22Rv1 (cell line): ENCODE data around the gene HAUS3.
A peak's percentile ranks its signal among the peaks of the same experiment; 100 is the strongest.

Experiments
- H3K27ac ChIP-seq: fragments of 450-650 bp; 2 replicates; pipeline ENCODE4 v1.5.1; 2017
- CTCF ChIP-seq: fragments of 450-650 bp; IDR thresholded peaks from 2 replicates; pipeline ENCODE4 v1.5.1; 2017; ENCODE audit warnings: mild to moderate bottlenecking
- ZFX ChIP-seq: fragments of 450-650 bp; IDR thresholded peaks from 2 replicates; pipeline ENCODE4 v1.6.1; 2017; ENCODE audit warnings: antibody characterized with exemption, borderline replicate concordance

HAUS3 gene

GRCh38 chr4:2265113-2266110 lies 23.5 kb upstream of the HAUS3 start:
- H3K27ac ChIP-seq = no peak overlapping the region
- TF ChIP-seq ZFX (no peak), CTCF (no peak)

- TF ChIP-seq CTCF = no peak
- TF ChIP-seq ZFX = no peak
- no peak overlapping the region for H3K27ac ChIP-seq
Observed at GRCh38 chr4:2264481-2265041, 22.6 kb upstream of the HAUS3 start.

GRCh38 chr4:2263926-2264321 lies 22.0 kb upstream of the HAUS3 start:
- TF ChIP-seq CTCF (no peak), ZFX (no peak)
- no peak overlapping the region for H3K27ac ChIP-seq

DNA sequence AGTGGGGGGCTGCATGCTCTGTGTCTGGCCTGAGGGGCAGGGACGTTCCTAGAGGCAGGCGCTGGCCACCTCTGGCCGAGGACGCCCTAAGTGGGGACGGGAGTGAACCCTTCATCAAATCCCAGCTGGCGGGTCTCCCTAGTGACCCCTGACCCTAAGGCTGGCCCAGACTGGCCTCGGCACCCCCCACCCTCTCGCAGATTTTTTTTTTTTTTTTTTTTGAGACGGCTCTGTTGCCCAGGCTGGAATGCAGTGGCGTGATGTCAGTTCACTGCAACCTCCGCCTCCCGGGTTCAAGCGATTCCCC lies 21.0 kb upstream of the HAUS3 start:
- TF ChIP-seq ZFX (no peak), CTCF (no peak)
- H3K27ac ChIP-seq = no peak overlapping the region

- TF ChIP-seq ZFX (no peak), CTCF (no peak)
Observed at GRCh38 chr4:2262145-2262943, 20.4 kb upstream of the HAUS3 start.

GRCh38 chr4:2261853-2262144 lies 19.9 kb upstream of the HAUS3 start, which contains the start of gene MXD4:
Gene MXD4 (minus strand): TSS chr4:2262109. CDS start chr4:2261980, 129 bp downstream.
- TF ChIP-seq CTCF (no peak), ZFX (no peak)
- H3K27ac ChIP-seq = peak within 1 kb of the TSS; percentile 74

More at GRCh38 chr4:2262145-2262943, 20.4 kb upstream of the HAUS3 start:
- H3K27ac ChIP-seq = peak overlapping the region; percentile 74
